Measurements from ENCODE around the gene RASAL2.
A peak's percentile ranks its signal among the peaks of the same experiment; 100 is the strongest.

The RASAL2 gene

GRCh38 chr1:178262120-178262500, 168.2 kb downstream of the RASAL2 start:
- DNase-seq (ENCODE audit: extremely low spot score) = peak; percentile 29
- no peak for TF ChIP-seq HDGF (IDR thresholded peaks at IDR 0.05; ENCODE audit: borderline replicate concordance)
- TF ChIP-seq L3MBTL2 (conservative IDR thresholded peaks at IDR 0.05) = no peak
- no peak for TF ChIP-seq FOXK2 (IDR thresholded peaks at IDR 0.05)
- no peak for TF ChIP-seq NFRKB (IDR thresholded peaks at IDR 0.05)
- no peak for TF ChIP-seq FOXA1 (IDR thresholded peaks at IDR 0.05)
- TF ChIP-seq PKNOX1 (IDR thresholded peaks at IDR 0.05) = no peak
- TF ChIP-seq ZNF384 (IDR thresholded peaks at IDR 0.05) = no peak
- no peak for TF ChIP-seq ELF4 (IDR thresholded peaks at IDR 0.05)
- TF ChIP-seq SP1 (IDR thresholded peaks at IDR 0.05) = no peak
- TF ChIP-seq SUZ12 (IDR thresholded peaks at IDR 0.05) = no peak
- CTCF ChIA-PET = no interaction called here
- POLR2A ChIA-PET = no interaction called here

GRCh38 chr1:178263341-178263740, 169.4 kb downstream of the RASAL2 start:
- ChIA-PET CTCF (interaction anchor here (0.7 kb wide), 1 partner anchor 1799 kb away, joined by 3 read pairs; no protein-coding TSS in a partner anchor), POLR2A (no interaction called here)
- DNase-seq (ENCODE audit: extremely low spot score) = no peak
- TF ChIP-seq TARDBP (IDR thresholded peaks at IDR 0.05) = no peak
- TF ChIP-seq CTBP1 (IDR thresholded peaks at IDR 0.05; ENCODE audit: borderline replicate concordance) = no peak
- TF ChIP-seq FOXA1 (IDR thresholded peaks at IDR 0.05) = no peak
- no peak for TF ChIP-seq SP1 (IDR thresholded peaks at IDR 0.05)
- no peak for TF ChIP-seq ELF4 (IDR thresholded peaks at IDR 0.05)
- TF ChIP-seq SUZ12 (IDR thresholded peaks at IDR 0.05) = no peak
- TF ChIP-seq ARNT (IDR thresholded peaks at IDR 0.05) = no peak
- no peak for TF ChIP-seq HDGF (IDR thresholded peaks at IDR 0.05; ENCODE audit: borderline replicate concordance)
- no peak for TF ChIP-seq NFRKB (IDR thresholded peaks at IDR 0.05)
- TF ChIP-seq PKNOX1 (IDR thresholded peaks at IDR 0.05) = no peak
- TF ChIP-seq L3MBTL2 (conservative IDR thresholded peaks at IDR 0.05) = no peak
- TF ChIP-seq ZNF384 (IDR thresholded peaks at IDR 0.05) = no peak
- TF ChIP-seq FOXM1 (IDR thresholded peaks at IDR 0.05; ENCODE audit: borderline replicate concordance) = no peak
- TF ChIP-seq BHLHE40 (IDR thresholded peaks at IDR 0.05; ENCODE audit: borderline replicate concordance) = no peak
- no peak for TF ChIP-seq LEF1 (IDR thresholded peaks at IDR 0.05; ENCODE audit: borderline replicate concordance)
- no peak for TF ChIP-seq FOXK2 (IDR thresholded peaks at IDR 0.05)

GRCh38 chr1:178266113-178266512, 172.2 kb downstream of the RASAL2 start:
- ChIA-PET CTCF (no interaction called here), POLR2A (no interaction called here)
- TF ChIP-seq BHLHE40 (IDR thresholded peaks at IDR 0.05; ENCODE audit: borderline replicate concordance) (no peak), PKNOX1 (IDR thresholded peaks at IDR 0.05) (no peak), FOXK2 (IDR thresholded peaks at IDR 0.05) (no peak), LEF1 (IDR thresholded peaks at IDR 0.05; ENCODE audit: borderline replicate concordance) (no peak), ELF4 (IDR thresholded peaks at IDR 0.05) (no peak), SP1 (IDR thresholded peaks at IDR 0.05) (no peak), FOXM1 (IDR thresholded peaks at IDR 0.05; ENCODE audit: borderline replicate concordance) (no peak), NFRKB (IDR thresholded peaks at IDR 0.05) (no peak), CTBP1 (IDR thresholded peaks at IDR 0.05; ENCODE audit: borderline replicate concordance) (no peak), FOXA1 (IDR thresholded peaks at IDR 0.05) (no peak), HDGF (IDR thresholded peaks at IDR 0.05; ENCODE audit: borderline replicate concordance) (no peak), TARDBP (IDR thresholded peaks at IDR 0.05) (no peak)
- no peak for DNase-seq (ENCODE audit: extremely low spot score)

- CTCF ChIA-PET = no interaction called here
- no peak for TF ChIP-seq FOXA1 (IDR thresholded peaks at IDR 0.05)
- TF ChIP-seq L3MBTL2 (conservative IDR thresholded peaks at IDR 0.05) = no peak
- no peak for TF ChIP-seq PKNOX1 (IDR thresholded peaks at IDR 0.05)
- no peak for TF ChIP-seq ELF4 (IDR thresholded peaks at IDR 0.05)
- POLR2A ChIA-PET = no interaction called here
- no peak for DNase-seq (ENCODE audit: extremely low spot score)
These were observed 172.7 kb downstream of the RASAL2 start for GRCh38 chr1:178266619-178267066.

GRCh38 chr1:178267646-178268094, 173.8 kb downstream of the RASAL2 start:
- CTCF ChIA-PET = no interaction called here
- POLR2A ChIA-PET = no interaction called here
- no peak for DNase-seq (ENCODE audit: extremely low spot score)
- TF ChIP-seq NFRKB (IDR thresholded peaks at IDR 0.05) (no peak), BHLHE40 (IDR thresholded peaks at IDR 0.05; ENCODE audit: borderline replicate concordance) (no peak), ARNT (IDR thresholded peaks at IDR 0.05) (no peak), FOXM1 (IDR thresholded peaks at IDR 0.05; ENCODE audit: borderline replicate concordance) (no peak), LEF1 (IDR thresholded peaks at IDR 0.05; ENCODE audit: borderline replicate concordance) (no peak), FOXK2 (IDR thresholded peaks at IDR 0.05) (no peak), L3MBTL2 (conservative IDR thresholded peaks at IDR 0.05) (no peak), SP1 (IDR thresholded peaks at IDR 0.05) (no peak), TARDBP (IDR thresholded peaks at IDR 0.05) (no peak), CTBP1 (IDR thresholded peaks at IDR 0.05; ENCODE audit: borderline replicate concordance) (no peak), HDGF (IDR thresholded peaks at IDR 0.05; ENCODE audit: borderline replicate concordance) (no peak), ZNF384 (IDR thresholded peaks at IDR 0.05) (no peak), PKNOX1 (IDR thresholded peaks at IDR 0.05) (no peak), ELF4 (IDR thresholded peaks at IDR 0.05) (no peak), FOXA1 (IDR thresholded peaks at IDR 0.05) (no peak), SUZ12 (IDR thresholded peaks at IDR 0.05) (no peak)

Data from HEK293T (cell line).